AG04450 (cell line): ENCODE data around the gene KIF5C. TPM values are rescaled to one million over a fixed set of nuclear protein-coding genes. Genes with fewer than 3 reads are reported as not detected.

Experiments
- CTCF ChIA-PET: fragments of 300-600, 350-600 bp; formaldehyde crosslinking; extraction: SDS; loops from one replicate; lab custom pipeline; 2022; ENCODE audit warnings: antibody characterized with exemption, inconsistent platforms; lab: Charles Lee
- POLR2A ChIA-PET: fragments of 350-600 bp; formaldehyde crosslinking; extraction: SDS; loops from one replicate; lab custom pipeline; 2021; ENCODE audit warnings: antibody characterized with exemption, inconsistent platforms; lab: Yijun Ruan, JAX
- DNase-seq: peaks from one replicate; pipeline ENCODE4 v3.0.0-alpha.2; 2011; ENCODE audit warnings: low read depth, low spot score
- H3K27ac ChIP-seq: one replicate; pipeline ENCODE4 v1.5.1; 2012; ENCODE audit warnings: low read depth, low read length, control low read depth
- H3K27me3 ChIP-seq: one replicate; pipeline ENCODE4 v1.6.0; 2012; ENCODE audit warnings: low read length; ENCODE audit not compliant: control insufficient read depth, insufficient read depth
- H3K4me3 ChIP-seq: 2 replicates; pipeline ENCODE4 v1.5.1; 2011; ENCODE audit warnings: mild to moderate bottlenecking, low read depth, low read length, control low read depth
- H3K9me3 ChIP-seq: 2 replicates; pipeline ENCODE4 v1.5.1; 2012; ENCODE audit warnings: low read length; ENCODE audit not compliant: control insufficient read depth, insufficient read depth
- CTCF ChIP-seq: IDR thresholded peaks from 2 replicates; pipeline ENCODE4 v1.5.1; 2011; ENCODE audit warnings: low read depth, low read length, control low read depth, inconsistent platforms
- polyA plus RNA-seq: library from polyadenylated mRNA; depleted of rRNA; stranded (reverse); fragments of >200 nt; gene quantifications from 2 replicates; pipeline ENCODE4 v1.2.3, GENCODE V29; 2011

Gene KIF5C
- polyA plus RNA-seq, 1 experiment: 0.12 TPM

GRCh38 chr2:148943097-148943496, 68.1 kb downstream of the KIF5C start:
- Histone ChIP-seq H3K9me3 (no peaks in the 10 kb centered on the region), H3K4me3 (no peak overlapping the region), H3K27ac (no peak overlapping the region), H3K27me3 (no peaks in the 10 kb centered on the region)
- CTCF ChIA-PET: no interaction called here
- no peak for TF ChIP-seq CTCF
- POLR2A ChIA-PET: no interaction called here
- DNase-seq: no peak

- Histone ChIP-seq H3K27me3 (no peaks in the 10 kb centered on the region), H3K4me3 (no peak overlapping the region), H3K9me3 (no peaks in the 10 kb centered on the region), H3K27ac (no peak overlapping the region)
- CTCF ChIA-PET: interaction anchor here (1.0 kb wide), 1 partner anchor 46 kb away, joined by 3 read pairs; no protein-coding TSS in a partner anchor
- POLR2A ChIA-PET: no interaction called here
- DNase-seq: no peak
- no peak for TF ChIP-seq CTCF
Measured at GRCh38 chr2:148944536-148944935, 69.5 kb downstream of the KIF5C start.

GRCh38 chr2:148947299-148947698, 72.3 kb downstream of the KIF5C start:
- no peak for TF ChIP-seq CTCF
- Histone ChIP-seq H3K4me3 (no peak overlapping the region), H3K27ac (no peak overlapping the region), H3K9me3 (no peaks in the 10 kb centered on the region), H3K27me3 (no peaks in the 10 kb centered on the region)
- no peak for DNase-seq
- CTCF ChIA-PET: no interaction called here
- POLR2A ChIA-PET: no interaction called here

- Histone ChIP-seq H3K27ac (no peak overlapping the region), H3K4me3 (no peak overlapping the region), H3K27me3 (no peaks in the 10 kb centered on the region), H3K9me3 (no peaks in the 10 kb centered on the region)
- CTCF ChIA-PET: no interaction called here
- no peak for TF ChIP-seq CTCF
- DNase-seq: no peak
- POLR2A ChIA-PET: no interaction called here
Measured at GRCh38 chr2:148948868-148949267, 73.8 kb downstream of the KIF5C start.

- H3K27me3 ChIP-seq: no peaks in the 10 kb centered on the region
- H3K4me3 ChIP-seq: no peak overlapping the region
- CTCF ChIA-PET: no interaction called here
- no peak overlapping the region for H3K27ac ChIP-seq
- H3K9me3 ChIP-seq: no peaks in the 10 kb centered on the region
- TF ChIP-seq CTCF: no peak
- POLR2A ChIA-PET: no interaction called here
- no peak for DNase-seq
Measured at GRCh38 chr2:148949348-148949747, 74.3 kb downstream of the KIF5C start.
